ENCODE results near the gene NT5M.

NT5M gene

GRCh38 chr17:17356149-17356930 is 53.2 kb downstream of the NT5M start:
- DNase-seq = no peak

DNA sequence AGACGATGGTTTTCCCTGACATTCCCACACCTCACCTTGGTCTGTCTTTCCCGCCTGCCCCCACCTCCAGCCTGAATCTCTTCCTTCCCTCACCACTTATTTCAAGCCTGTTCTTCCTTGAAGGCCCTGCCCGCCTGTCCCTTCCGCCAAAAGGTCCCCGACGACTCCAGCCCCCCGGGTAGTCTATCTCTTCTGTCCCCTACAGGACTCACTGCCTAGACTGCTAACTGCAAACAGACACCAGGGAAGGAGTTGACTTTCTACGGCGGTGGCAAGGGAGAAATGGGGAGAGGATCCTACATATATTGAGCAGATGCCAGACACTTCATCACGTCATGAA is 53.7 kb downstream of the NT5M start:
- no peak for DNase-seq

DNA sequence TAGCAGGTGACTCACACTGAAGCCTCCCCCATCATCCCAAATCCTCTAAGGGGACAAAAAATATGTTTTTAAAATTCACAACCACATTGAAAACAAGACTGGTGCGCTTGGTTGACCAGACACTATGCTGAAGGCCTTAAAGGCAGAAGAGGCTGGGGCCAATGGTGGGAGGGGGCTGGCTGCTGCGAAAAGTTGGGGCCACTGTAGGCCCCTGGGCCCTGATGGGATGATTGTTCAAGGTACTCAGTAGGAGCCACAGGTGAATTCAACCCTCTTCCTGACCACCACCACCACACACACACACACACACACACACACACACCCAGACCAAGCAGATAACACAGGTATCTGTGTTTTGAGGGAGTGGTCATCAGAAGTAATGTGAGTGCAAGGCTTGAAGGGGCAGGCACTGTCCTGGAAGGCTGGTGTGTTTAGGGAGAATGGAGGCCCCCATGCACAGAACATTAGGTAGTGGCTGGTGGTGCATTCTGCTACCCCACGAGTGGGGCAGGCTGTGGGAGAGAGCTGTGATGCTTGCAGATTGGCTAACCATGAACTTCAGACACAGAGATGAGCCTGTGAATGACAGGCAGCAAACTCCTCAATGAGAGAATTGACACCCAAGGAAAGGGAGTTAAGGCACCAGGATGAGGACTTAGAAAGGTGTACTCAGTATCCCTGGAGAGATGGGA is 55.0 kb downstream of the NT5M start:
- no peak for DNase-seq

- no peak for DNase-seq
These were observed 55.7 kb downstream of the NT5M start for GRCh38 chr17:17358866-17359265.

DNA sequence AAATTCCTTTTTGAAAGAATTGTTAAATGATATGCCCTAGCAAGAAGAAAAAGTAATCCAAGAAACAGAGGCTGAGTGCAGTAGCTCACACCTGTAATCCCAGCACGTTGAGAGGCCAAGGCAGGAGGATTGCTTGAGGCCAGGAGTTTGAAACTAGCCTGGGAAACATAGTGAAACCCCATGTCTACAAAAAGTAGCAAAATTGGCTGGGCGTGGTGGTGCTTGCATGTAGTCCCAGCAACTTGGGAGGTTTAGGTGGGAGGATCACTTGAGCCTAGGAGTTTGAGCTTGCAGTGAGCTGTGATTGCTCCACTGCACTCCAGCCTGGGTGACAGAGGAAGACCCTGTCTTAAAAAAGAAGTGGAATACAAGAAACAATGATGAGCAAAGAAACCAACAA is 56.1 kb downstream of the NT5M start:
- no peak for DNase-seq

DNA sequence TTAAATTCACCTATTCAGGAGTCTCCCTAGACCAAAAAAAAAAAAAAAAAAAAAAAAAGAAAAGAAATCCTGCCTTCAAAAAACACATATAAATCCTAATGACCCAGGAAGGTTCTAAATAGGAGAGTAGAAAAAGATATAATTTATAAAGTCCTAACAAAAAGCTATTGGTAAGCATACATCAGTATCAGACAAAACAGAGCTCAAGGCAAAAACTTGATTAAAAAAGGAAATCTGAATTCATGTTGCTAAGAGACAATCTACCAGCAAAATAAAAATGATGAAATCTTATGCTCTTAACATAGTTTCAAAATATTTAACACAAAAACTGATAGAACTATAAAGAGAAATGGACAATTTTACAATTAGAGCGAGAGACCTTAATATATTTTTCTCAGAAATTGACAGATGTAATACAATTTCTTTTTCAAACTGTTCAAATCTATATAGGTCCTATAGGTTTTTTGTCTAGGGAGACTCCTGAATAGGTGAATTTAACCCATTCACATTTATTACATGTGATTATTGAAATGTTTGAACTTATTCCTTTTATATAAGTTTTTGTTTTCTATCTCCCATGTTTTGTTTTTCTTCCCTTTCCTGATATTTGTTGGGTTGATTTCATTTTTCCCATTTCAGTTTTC is 57.0 kb downstream of the NT5M start:
- DNase-seq = no peak

GRCh38 chr17:17361543-17361866 is 58.3 kb downstream of the NT5M start:
- DNase-seq = no peak

GRCh38 chr17:17361867-17362539 is 58.8 kb downstream of the NT5M start:
- DNase-seq = no peak

GRCh38 chr17:17362540-17362930 is 59.4 kb downstream of the NT5M start:
- DNase-seq = no peak

- DNase-seq = no peak
These were observed 60.6 kb downstream of the NT5M start for GRCh38 chr17:17363638-17364337.

GRCh38 chr17:17364338-17364667 is 61.1 kb downstream of the NT5M start:
- DNase-seq = no peak

- no peak for DNase-seq
These were observed 62.4 kb downstream of the NT5M start for GRCh38 chr17:17365476-17366110.

GRCh38 chr17:17366235-17366634 is 63.1 kb downstream of the NT5M start:
- no peak for DNase-seq

DNA sequence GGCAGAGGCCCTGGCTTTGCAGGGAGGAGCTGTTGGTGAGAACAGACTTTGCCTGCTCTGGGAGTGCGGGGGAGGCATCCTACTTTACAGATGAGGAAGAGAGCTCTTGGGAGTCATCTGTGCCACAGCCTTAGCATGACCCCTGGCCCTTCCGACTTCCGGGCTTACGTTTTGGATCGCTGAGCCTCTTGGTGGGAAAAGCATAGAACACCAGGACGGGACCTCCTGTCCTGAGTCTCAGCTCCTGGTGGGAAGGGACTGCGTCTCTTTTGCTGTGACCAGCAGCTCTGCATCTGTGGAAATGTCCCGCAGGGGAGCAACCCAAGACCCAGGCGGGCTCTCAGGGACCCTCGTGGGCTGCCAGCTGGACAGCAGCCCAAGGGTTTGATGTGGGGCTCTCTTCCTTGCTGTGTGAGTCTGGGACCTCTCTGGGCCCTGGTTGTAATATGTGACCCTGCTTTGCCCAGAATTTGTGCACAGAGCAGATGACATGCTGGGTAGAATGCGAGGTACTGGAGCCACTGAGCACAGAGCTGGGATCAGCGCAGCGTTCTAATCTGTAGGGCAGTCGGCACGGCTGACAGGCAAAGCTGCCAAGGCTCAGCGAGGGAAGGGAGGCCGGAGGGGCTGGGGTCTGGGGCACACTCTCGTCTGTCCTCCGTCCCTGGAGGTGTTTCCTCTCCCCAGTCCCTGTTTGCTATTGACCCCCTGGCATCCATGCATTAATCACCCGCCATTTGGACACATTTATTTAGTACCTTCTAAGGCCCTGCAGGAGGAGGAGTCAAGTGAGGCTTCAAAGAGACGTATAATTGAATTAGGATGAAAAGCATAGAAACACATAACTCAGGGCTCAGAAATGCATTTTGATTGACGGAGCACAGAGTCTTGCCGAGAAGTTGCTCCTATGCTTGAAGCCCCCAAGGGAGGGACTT is 64.0 kb downstream of the NT5M start:
- no peak for DNase-seq

GRCh38 chr17:17367931-17368330 is 64.8 kb downstream of the NT5M start:
- DNase-seq = no peak

GRCh38 chr17:17370711-17371110 is 67.5 kb downstream of the NT5M start:
- DNase-seq = no peak

DNA sequence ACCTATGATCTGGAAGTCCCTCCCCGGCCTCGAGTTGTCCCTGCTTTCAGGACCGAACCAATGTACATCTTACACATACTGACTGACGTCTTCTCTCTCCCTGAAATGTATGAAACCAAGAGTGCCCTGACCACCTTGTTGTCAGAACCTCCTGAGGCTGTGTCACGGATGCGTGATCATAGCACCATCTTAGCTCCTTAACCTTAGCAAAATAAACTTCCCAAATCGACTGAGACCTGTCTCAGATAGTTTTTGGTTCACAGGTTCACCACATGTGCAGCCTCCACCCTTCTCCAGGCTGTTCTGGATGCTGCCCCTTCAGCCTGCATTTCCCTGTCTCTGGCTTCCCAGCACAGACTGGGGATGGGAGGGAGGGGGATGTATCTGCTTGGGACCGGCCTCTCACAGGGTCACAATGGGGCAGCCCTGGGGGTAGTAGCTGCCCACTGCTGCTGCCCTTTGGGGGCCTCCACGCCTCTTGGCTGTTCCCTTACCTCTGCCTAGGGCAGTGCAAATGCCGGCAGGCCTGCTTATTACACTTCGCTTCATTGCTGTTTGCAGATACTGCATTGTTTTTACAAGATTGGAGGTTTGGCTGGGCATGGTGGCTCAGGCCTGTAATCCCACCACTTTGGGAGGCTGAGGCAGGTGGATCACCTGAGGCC is 69.8 kb downstream of the NT5M start:
- DNase-seq = no peak

DNA sequence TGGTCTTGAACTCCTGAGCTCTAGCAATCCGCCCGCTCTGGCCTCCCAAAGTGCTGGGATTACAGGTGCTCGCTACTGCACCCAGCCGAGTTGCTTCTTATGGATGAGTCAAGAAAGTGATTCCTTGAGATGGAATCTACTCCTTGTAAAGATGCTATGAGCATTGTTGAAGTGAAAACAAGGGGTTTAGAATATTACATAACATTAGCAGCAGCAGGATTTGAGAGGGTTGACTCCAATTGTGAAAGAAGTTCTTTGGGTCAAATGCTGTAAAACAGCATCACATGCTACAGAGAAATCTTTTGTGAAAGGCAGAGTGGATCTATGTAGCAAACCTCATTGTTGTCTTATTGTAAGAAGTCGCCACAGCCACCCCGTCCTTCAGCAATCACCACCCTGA is 72.7 kb downstream of the NT5M start:
- DNase-seq = no peak

GRCh38 chr17:17376362-17376761 is 73.2 kb downstream of the NT5M start:
- no peak for DNase-seq

- DNase-seq = no peak
These were observed 74.1 kb downstream of the NT5M start for GRCh38 chr17:17377071-17377967.
